ENCODE data around the gene TMEM219.

TMEM219 gene

GRCh38 chr16:29968205-29968604 lies 6.3 kb downstream of the TMEM219 start:
- Histone ChIP-seq H3K4me1 (ENCODE audit: insufficient read depth, insufficient read length) (no peaks in the 10 kb centered on the region), H3K4me3 (ENCODE audit: insufficient read length, low read depth) (no peak overlapping the region), H3K36me3 (ENCODE audit: insufficient read depth, insufficient read length, low read length) (peaks cover 41% of the 10 kb centered on the region), H3K9me3 (ENCODE audit: insufficient read depth, low read length) (peaks cover 15% of the 10 kb centered on the region), H3K9ac (ENCODE audit: insufficient read length, low read depth) (no peak overlapping the region), H3K27me3 (ENCODE audit: insufficient read depth, insufficient read length) (peaks cover 10% of the 10 kb centered on the region)
- TF ChIP-seq ZNF274 (IDR thresholded peaks at IDR 0.05; ENCODE audit: low read depth, low read length) = no peak
- TF ChIP-seq SUZ12 (IDR thresholded peaks at IDR 0.05; ENCODE audit: extremely low read depth, insufficient read depth, insufficient read length) = no peak
- TF ChIP-seq YY1 (IDR thresholded peaks at IDR 0.05; ENCODE audit: insufficient read depth, insufficient read length) = no peak
- no peak for DNase-seq (ENCODE audit: low read depth, low spot score)

- DNase-seq (ENCODE audit: low read depth, low spot score) = no peak
- no peak for TF ChIP-seq SUZ12 (IDR thresholded peaks at IDR 0.05; ENCODE audit: extremely low read depth, insufficient read depth, insufficient read length)
- no peak for TF ChIP-seq YY1 (IDR thresholded peaks at IDR 0.05; ENCODE audit: insufficient read depth, insufficient read length)
- TF ChIP-seq ZNF274 (IDR thresholded peaks at IDR 0.05; ENCODE audit: low read depth, low read length) = no peak
- Histone ChIP-seq H3K27me3 (ENCODE audit: insufficient read depth, insufficient read length) (peaks cover 10% of the 10 kb centered on the region), H3K36me3 (ENCODE audit: insufficient read depth, insufficient read length, low read length) (peaks cover 38% of the 10 kb centered on the region), H3K4me3 (ENCODE audit: insufficient read length, low read depth) (no peak overlapping the region), H3K4me1 (ENCODE audit: insufficient read depth, insufficient read length) (peaks cover 5% of the 10 kb centered on the region), H3K9me3 (ENCODE audit: insufficient read depth, low read length) (peaks cover 16% of the 10 kb centered on the region), H3K9ac (ENCODE audit: insufficient read length, low read depth) (no peak overlapping the region)
Observed at GRCh38 chr16:29971304-29971703, 9.4 kb downstream of the TMEM219 start.

GRCh38 chr16:29972500-29972899 lies 10.6 kb downstream of the TMEM219 start:
- Histone ChIP-seq H3K4me3 (ENCODE audit: insufficient read length, low read depth) (no peak overlapping the region), H3K36me3 (ENCODE audit: insufficient read depth, insufficient read length, low read length) (peaks cover 39% of the 10 kb centered on the region), H3K9ac (ENCODE audit: insufficient read length, low read depth) (no peak overlapping the region), H3K9me3 (ENCODE audit: insufficient read depth, low read length) (peaks cover 16% of the 10 kb centered on the region), H3K4me1 (ENCODE audit: insufficient read depth, insufficient read length) (peaks cover 5% of the 10 kb centered on the region), H3K27me3 (ENCODE audit: insufficient read depth, insufficient read length) (peaks cover 10% of the 10 kb centered on the region)
- no peak for TF ChIP-seq ZNF274 (IDR thresholded peaks at IDR 0.05; ENCODE audit: low read depth, low read length)
- no peak for TF ChIP-seq SUZ12 (IDR thresholded peaks at IDR 0.05; ENCODE audit: extremely low read depth, insufficient read depth, insufficient read length)
- no peak for TF ChIP-seq YY1 (IDR thresholded peaks at IDR 0.05; ENCODE audit: insufficient read depth, insufficient read length)
- no peak for DNase-seq (ENCODE audit: low read depth, low spot score)

- peaks cover 10% of the 10 kb centered on the region for H3K27me3 ChIP-seq (ENCODE audit: insufficient read depth, insufficient read length)
- peaks cover 16% of the 10 kb centered on the region for H3K9me3 ChIP-seq (ENCODE audit: insufficient read depth, low read length)
- no peak overlapping the region for H3K4me3 ChIP-seq (ENCODE audit: insufficient read length, low read depth)
- no peak for TF ChIP-seq YY1 (IDR thresholded peaks at IDR 0.05; ENCODE audit: insufficient read depth, insufficient read length)
- no peak for TF ChIP-seq SUZ12 (IDR thresholded peaks at IDR 0.05; ENCODE audit: extremely low read depth, insufficient read depth, insufficient read length)
- no peak for TF ChIP-seq ZNF274 (IDR thresholded peaks at IDR 0.05; ENCODE audit: low read depth, low read length)
- no peak overlapping the region for H3K9ac ChIP-seq (ENCODE audit: insufficient read length, low read depth)
- no peak for DNase-seq (ENCODE audit: low read depth, low spot score)
- peaks cover 42% of the 10 kb centered on the region for H3K36me3 ChIP-seq (ENCODE audit: insufficient read depth, insufficient read length, low read length)
- peaks cover 6% of the 10 kb centered on the region for H3K4me1 ChIP-seq (ENCODE audit: insufficient read depth, insufficient read length)
Observed at GRCh38 chr16:29972992-29973383, 11.1 kb downstream of the TMEM219 start.

GRCh38 chr16:29973384-29974246 lies 11.7 kb downstream of the TMEM219 start, which contains the start of gene TAOK2:
Gene TAOK2, plus strand, starts transcription at chr16:29973868. Its CDS starts 3,905 bp downstream, at chr16:29977773.
- peaks cover 16% of the 10 kb centered on the region for H3K9me3 ChIP-seq (ENCODE audit: insufficient read depth, low read length)
- TF ChIP-seq YY1 (IDR thresholded peaks at IDR 0.05; ENCODE audit: insufficient read depth, insufficient read length) (peak; percentile 57), SUZ12 (IDR thresholded peaks at IDR 0.05; ENCODE audit: extremely low read depth, insufficient read depth, insufficient read length) (no peak), ZNF274 (IDR thresholded peaks at IDR 0.05; ENCODE audit: low read depth, low read length) (no peak)
- DNase-seq (ENCODE audit: low read depth, low spot score) = peak; percentile 99
- peaks cover 10% of the 10 kb centered on the region for H3K27me3 ChIP-seq (ENCODE audit: insufficient read depth, insufficient read length)
- H3K4me1 ChIP-seq (ENCODE audit: insufficient read depth, insufficient read length) = peaks cover 7% of the 10 kb centered on the region
- peak within 1 kb of the TSS; percentile 89 for H3K4me3 ChIP-seq (ENCODE audit: insufficient read length, low read depth)
- peaks cover 42% of the 10 kb centered on the region for H3K36me3 ChIP-seq (ENCODE audit: insufficient read depth, insufficient read length, low read length)
- peak within 1 kb of the TSS; percentile 97 for H3K9ac ChIP-seq (ENCODE audit: insufficient read length, low read depth)

- TF ChIP-seq SUZ12 (IDR thresholded peaks at IDR 0.05; ENCODE audit: extremely low read depth, insufficient read depth, insufficient read length) = no peak
- TF ChIP-seq ZNF274 (IDR thresholded peaks at IDR 0.05; ENCODE audit: low read depth, low read length) = no peak
- TF ChIP-seq YY1 (IDR thresholded peaks at IDR 0.05; ENCODE audit: insufficient read depth, insufficient read length) = no peak
- H3K9me3 ChIP-seq (ENCODE audit: insufficient read depth, low read length) = peaks cover 16% of the 10 kb centered on the region
- H3K36me3 ChIP-seq (ENCODE audit: insufficient read depth, insufficient read length, low read length) = peaks cover 44% of the 10 kb centered on the region
- DNase-seq (ENCODE audit: low read depth, low spot score) = no peak
- H3K4me3 ChIP-seq (ENCODE audit: insufficient read length, low read depth) = peak overlapping the region; percentile 89
- peaks cover 7% of the 10 kb centered on the region for H3K4me1 ChIP-seq (ENCODE audit: insufficient read depth, insufficient read length)
- peak overlapping the region; percentile 97 for H3K9ac ChIP-seq (ENCODE audit: insufficient read length, low read depth)
- H3K27me3 ChIP-seq (ENCODE audit: insufficient read depth, insufficient read length) = peaks cover 10% of the 10 kb centered on the region
Observed at GRCh38 chr16:29974291-29975133, 12.6 kb downstream of the TMEM219 start.

Data from NT2/D1 (cell line).